DOHH2 (cell line): ENCODE data around the gene PGK2.

ENCODE experiments used
- H3F3A ChIP-seq: fragments of 200-600 bp; sonication (generic), shearing (Covaris generic); 2 replicates; pipeline ENCODE4 v1.6.0; 2016; ENCODE audit warnings: antibody characterized with exemption, mild to moderate bottlenecking; ENCODE audit not compliant: control insufficient read depth, insufficient read depth
- H3K27ac ChIP-seq: fragments of 200-600 bp; sonication (generic); 2 replicates; pipeline ENCODE4 v1.5.1; 2014; ENCODE audit warnings: low read depth, mild to moderate bottlenecking, low read length, moderate library complexity
- H3K27me3 ChIP-seq: fragments of 200-600 bp; sonication (generic); 2 replicates; pipeline ENCODE4 v1.6.1; 2014; ENCODE audit warnings: mild to moderate bottlenecking, low read length, mixed read lengths; ENCODE audit not compliant: control insufficient read depth
- H3K36me3 ChIP-seq: fragments of 200-600 bp; sonication (generic); 2 replicates; pipeline ENCODE4 v1.6.1; 2014; ENCODE audit warnings: mild to moderate bottlenecking, low read length, moderate library complexity, mixed read lengths; ENCODE audit not compliant: control insufficient read depth
- H3K4me1 ChIP-seq: fragments of 200-600 bp; sonication (generic); 2 replicates; pipeline ENCODE4 v1.6.1; 2014; ENCODE audit warnings: mild to moderate bottlenecking, low read length, mixed read lengths; ENCODE audit not compliant: control insufficient read depth
- H3K4me2 ChIP-seq: fragments of 200-600 bp; sonication (generic); 2 replicates; pipeline ENCODE4 v1.6.0; 2014; ENCODE audit warnings: mild to moderate bottlenecking, low read length, moderate library complexity
- H3K4me3 ChIP-seq: fragments of 200-600 bp; sonication (generic); 2 replicates; pipeline ENCODE4 v1.5.1; 2014; ENCODE audit warnings: mild to moderate bottlenecking, low read length, mixed read lengths
- H3K79me2 ChIP-seq: fragments of 200-600 bp; sonication (generic); 2 replicates; pipeline ENCODE4 v1.6.1; 2014; ENCODE audit warnings: mild to moderate bottlenecking, low read length, mixed read lengths; ENCODE audit not compliant: control insufficient read depth
- H3K9me2 ChIP-seq: fragments of 200-600 bp; sonication (generic); replicated peaks from 2 replicates; pipeline ENCODE4 v1.6.1; 2014; ENCODE audit warnings: mild to moderate bottlenecking, low read length, mixed read lengths; ENCODE audit not compliant: control insufficient read depth
- H3K9me3 ChIP-seq: fragments of 200-600 bp; sonication (generic); 2 replicates; pipeline ENCODE4 v1.6.1; 2014; ENCODE audit warnings: antibody characterized with exemption, low read length, mixed read lengths; ENCODE audit not compliant: control insufficient read depth, insufficient read depth
- H4K20me1 ChIP-seq: fragments of 200-600 bp; sonication (generic); 2 replicates; pipeline ENCODE4 v1.6.0; 2014; ENCODE audit warnings: low read depth, mild to moderate bottlenecking, antibody characterized with exemption, low read length, moderate library complexity; ENCODE audit not compliant: control insufficient read depth, insufficient read depth
- EZH2phosphoT487 ChIP-seq: fragments of 200-600 bp; sonication (generic); IDR thresholded peaks from 2 replicates; pipeline ENCODE4 v1.6.1; 2017; ENCODE audit warnings: borderline replicate concordance, mild to moderate bottlenecking, antibody characterized with exemption, low read length, moderate library complexity, mixed read lengths
- TF ChIP-seq, protein P1 (sequence below): fragments of 200-600 bp; sonication (generic); IDR thresholded peaks from one replicate; pipeline ENCODE4 v1.5.1; 2014; ENCODE audit warnings: antibody characterized with exemption, mild to moderate bottlenecking, low read depth, low read length; ENCODE audit not compliant: poor library complexity, severe bottlenecking

Gene PGK2

GRCh38 chr6:49826743-49827406 lies 39.8 kb upstream of the PGK2 start:
- Histone ChIP-seq H3F3A (no peaks in the 10 kb centered on the region), H3K4me2 (no peak overlapping the region)

DNA sequence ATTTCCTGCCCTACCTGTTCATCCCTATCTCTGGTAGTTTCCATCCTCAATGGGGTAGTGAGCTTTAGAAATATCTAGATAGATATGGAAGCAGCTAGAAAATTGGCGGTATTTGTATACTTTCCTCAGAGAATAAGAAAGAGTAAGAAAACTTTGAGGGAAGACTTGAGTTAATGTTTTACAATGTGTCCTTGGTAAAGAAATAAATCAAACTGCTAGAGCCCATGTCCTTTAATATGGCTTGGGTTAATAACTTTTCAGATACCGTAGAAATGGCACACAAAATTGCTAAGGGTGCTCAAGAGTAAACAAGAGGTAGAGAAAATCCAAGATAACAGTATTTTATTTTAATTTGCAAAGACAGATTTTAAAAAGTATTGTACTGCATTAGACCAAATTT lies 28.1 kb upstream of the PGK2 start:
- Histone ChIP-seq H3K9me3 (no peaks in the 10 kb centered on the region), H3K4me2 (no peak overlapping the region), H3K4me1 (no peaks in the 10 kb centered on the region), H3K79me2 (no peaks in the 10 kb centered on the region), H3K27me3 (no peaks in the 10 kb centered on the region), H3F3A (no peaks in the 10 kb centered on the region), H3K36me3 (no peaks in the 10 kb centered on the region), H3K4me3 (no peak overlapping the region), H4K20me1 (no peaks in the 10 kb centered on the region), H3K9me2 (no peaks in the 10 kb centered on the region), H3K27ac (no peak overlapping the region)
- no peak for TF ChIP-seq EZH2phosphoT487
- TF ChIP-seq, protein P1, sequence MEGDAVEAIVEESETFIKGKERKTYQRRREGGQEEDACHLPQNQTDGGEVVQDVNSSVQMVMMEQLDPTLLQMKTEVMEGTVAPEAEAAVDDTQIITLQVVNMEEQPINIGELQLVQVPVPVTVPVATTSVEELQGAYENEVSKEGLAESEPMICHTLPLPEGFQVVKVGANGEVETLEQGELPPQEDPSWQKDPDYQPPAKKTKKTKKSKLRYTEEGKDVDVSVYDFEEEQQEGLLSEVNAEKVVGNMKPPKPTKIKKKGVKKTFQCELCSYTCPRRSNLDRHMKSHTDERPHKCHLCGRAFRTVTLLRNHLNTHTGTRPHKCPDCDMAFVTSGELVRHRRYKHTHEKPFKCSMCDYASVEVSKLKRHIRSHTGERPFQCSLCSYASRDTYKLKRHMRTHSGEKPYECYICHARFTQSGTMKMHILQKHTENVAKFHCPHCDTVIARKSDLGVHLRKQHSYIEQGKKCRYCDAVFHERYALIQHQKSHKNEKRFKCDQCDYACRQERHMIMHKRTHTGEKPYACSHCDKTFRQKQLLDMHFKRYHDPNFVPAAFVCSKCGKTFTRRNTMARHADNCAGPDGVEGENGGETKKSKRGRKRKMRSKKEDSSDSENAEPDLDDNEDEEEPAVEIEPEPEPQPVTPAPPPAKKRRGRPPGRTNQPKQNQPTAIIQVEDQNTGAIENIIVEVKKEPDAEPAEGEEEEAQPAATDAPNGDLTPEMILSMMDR: no peak

More at GRCh38 chr6:49826743-49827406, 39.8 kb upstream of the PGK2 start:
- H4K20me1 ChIP-seq: no peaks in the 10 kb centered on the region
- no peaks in the 10 kb centered on the region; the same call in 1 of the 2 replicates for H3K9me2 ChIP-seq
- H3K9me3 ChIP-seq: no peaks in the 10 kb centered on the region
- no peak for TF ChIP-seq EZH2phosphoT487
- TF ChIP-seq, protein P1: no peak
- no peaks in the 10 kb centered on the region for H3K36me3 ChIP-seq
- no peak overlapping the region for H3K27ac ChIP-seq
- H3K27me3 ChIP-seq: peaks cover 4% of the 10 kb centered on the region; the same call in 1 of the 2 replicates
- no peaks in the 10 kb centered on the region for H3K4me1 ChIP-seq
- H3K4me3 ChIP-seq: no peak overlapping the region
- no peaks in the 10 kb centered on the region for H3K79me2 ChIP-seq

- H3K4me3 ChIP-seq: no peak overlapping the region
- H3F3A ChIP-seq: no peaks in the 10 kb centered on the region
- H3K9me2 ChIP-seq: no peaks in the 10 kb centered on the region
- no peak overlapping the region for H3K27ac ChIP-seq
- H4K20me1 ChIP-seq: no peaks in the 10 kb centered on the region
- no peaks in the 10 kb centered on the region for H3K9me3 ChIP-seq
- TF ChIP-seq, protein P1: no peak
- TF ChIP-seq EZH2phosphoT487: no peak
- H3K4me2 ChIP-seq: no peak overlapping the region
- no peaks in the 10 kb centered on the region for H3K36me3 ChIP-seq
- no peaks in the 10 kb centered on the region for H3K4me1 ChIP-seq
- no peaks in the 10 kb centered on the region for H3K79me2 ChIP-seq
- H3K27me3 ChIP-seq: no peaks in the 10 kb centered on the region
Measured at GRCh38 chr6:49813248-49813647, 26.2 kb upstream of the PGK2 start.
